Activated CD4-positive, CD25-positive, alpha-beta regulatory T cell treated with anti-CD3 and anti-CD28 coated beads, Interleukin-2, amount 50 U/mL, for 24 hours (primary cell): ENCODE data around the gene USP24.
"Not testable (repeated sequence)": the region's sequence is repeated elsewhere in the genome, so short reads cannot be mapped to it uniquely, and the experiment has no call there.

Source experiments
- ATAC-seq, 2 donors: fragments of 150-1000 bp; cut with Tn5 transposase; one replicate each; pipeline ENCODE4 v1.10.0; 2021; ENCODE audit warnings: mild to moderate bottlenecking in 1 of 2, moderate library complexity in 1 of 2

The USP24 gene

GRCh38 chr1:55195521-55196233, 19.5 kb downstream of the USP24 start:
- ATAC-seq: peak; percentile 46 to 60

GRCh38 chr1:55194851-55195250, 20.3 kb downstream of the USP24 start:
- ATAC-seq: no peak

GRCh38 chr1:55192093-55192492, 23.1 kb downstream of the USP24 start:
- ATAC-seq: no peak

GRCh38 chr1:55191219-55191952, 23.8 kb downstream of the USP24 start:
- not testable (repeated sequence) for ATAC-seq

DNA sequence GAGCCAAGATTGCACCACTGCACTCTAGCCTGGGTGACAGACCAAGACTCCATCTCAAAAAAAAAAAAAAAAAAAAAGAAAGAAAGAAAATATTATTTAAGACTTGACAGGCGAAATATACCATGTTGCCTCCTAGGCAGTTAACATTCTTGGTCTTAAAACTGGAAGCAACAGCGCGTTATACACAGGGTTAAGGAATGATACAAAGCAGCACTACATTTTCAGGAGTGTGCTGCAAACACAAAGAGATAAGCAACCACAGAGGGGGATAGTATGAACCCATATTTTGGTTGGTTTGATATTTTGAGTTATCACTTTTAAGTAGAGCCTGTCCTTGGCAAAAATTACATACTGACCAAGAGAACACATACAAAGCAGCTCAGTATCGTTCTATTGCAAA, 25.1 kb downstream of the USP24 start:
- no peak for ATAC-seq

- ATAC-seq: no peak
Observed at GRCh38 chr1:55188909-55189308, 26.3 kb downstream of the USP24 start.

DNA sequence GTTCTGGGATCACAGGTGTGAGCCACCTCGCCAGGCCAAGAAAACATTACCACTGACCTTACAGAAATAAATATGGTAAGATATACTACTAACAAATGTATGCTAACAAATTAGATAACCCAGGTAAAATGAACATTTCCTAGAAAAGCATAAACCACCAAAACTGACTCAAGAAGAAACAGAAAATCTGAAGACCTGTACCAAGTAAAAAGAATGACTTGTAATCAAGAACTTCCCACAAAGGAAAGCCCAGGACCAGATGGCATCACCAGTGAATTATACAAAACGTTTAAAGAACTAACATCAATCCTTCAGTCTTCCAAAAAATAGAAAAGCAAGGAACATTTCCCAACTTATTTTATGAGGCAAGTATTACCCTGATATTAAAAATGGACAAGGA, 29.3 kb downstream of the USP24 start:
- no peak for ATAC-seq

DNA sequence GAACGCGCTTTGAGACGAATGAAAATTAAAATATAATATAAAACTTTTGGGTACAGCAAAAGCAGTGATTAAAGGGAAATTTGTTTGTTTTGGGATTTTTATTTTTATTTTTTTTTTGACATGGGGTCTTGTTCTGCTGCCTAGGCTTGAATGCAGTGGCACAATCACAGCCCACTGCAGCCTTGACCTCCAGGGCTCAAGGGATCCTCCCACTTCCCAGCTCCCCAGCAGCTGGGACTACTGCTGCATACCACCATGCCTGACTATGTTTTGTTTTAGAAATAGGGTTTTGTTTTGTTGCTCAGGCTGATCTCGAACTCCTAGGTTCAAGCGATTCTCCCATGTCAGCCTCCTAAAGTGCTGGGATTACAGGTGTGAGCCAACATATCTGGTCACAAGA, 30.3 kb downstream of the USP24 start:
- no peak for ATAC-seq

DNA sequence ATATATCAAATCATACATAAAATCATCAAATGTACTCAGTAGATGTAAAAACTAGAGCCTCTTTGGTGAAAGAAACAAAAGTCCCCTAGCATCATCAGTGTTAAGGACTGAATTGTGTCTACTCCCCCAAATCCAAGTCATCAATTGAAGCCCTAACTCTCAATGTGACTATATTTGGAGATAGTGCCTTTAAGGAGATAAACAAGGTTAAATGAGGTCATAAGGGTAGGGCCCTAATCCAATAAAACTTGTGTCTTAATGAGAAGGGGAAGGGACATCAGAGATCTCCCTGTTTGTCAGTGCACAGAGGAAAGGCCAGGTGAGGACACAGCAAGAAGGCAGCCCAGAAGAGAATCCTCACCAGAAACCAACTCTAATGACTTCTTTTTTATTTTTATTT, 33.5 kb downstream of the USP24 start:
- ATAC-seq: no peak

DNA sequence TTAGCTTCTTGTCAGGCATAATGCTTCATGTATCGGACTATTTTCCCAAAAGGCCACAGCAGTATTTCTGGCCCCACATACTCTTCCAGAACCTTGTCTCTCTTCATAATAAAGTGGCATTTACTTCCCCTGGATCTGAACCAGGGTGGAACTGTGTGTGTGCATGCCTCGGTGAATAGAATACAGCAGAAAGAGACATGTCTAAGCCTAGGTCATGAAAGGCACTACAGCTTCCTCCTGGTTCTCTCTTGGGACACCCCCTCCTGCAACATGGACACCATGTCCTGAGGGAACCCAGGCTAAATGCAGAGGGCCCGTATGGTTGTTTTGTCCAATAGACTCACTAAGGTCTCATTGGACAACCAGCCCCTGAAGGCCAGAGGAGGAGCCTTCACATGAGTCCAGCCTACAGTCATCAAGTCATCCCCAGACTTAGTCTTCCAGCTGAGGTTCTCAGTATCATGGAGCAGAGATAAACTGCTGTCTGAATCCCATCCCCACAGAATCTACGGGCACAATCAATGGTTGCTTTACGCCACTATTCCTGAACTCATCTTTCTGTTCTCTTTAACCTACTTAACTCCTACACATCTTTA, 35.0 kb downstream of the USP24 start:
- ATAC-seq: no peak

- no peak for ATAC-seq
Observed at GRCh38 chr1:55179177-55179835, 35.9 kb downstream of the USP24 start.

GRCh38 chr1:55172687-55173086, 42.5 kb downstream of the USP24 start:
- ATAC-seq: no peak

DNA sequence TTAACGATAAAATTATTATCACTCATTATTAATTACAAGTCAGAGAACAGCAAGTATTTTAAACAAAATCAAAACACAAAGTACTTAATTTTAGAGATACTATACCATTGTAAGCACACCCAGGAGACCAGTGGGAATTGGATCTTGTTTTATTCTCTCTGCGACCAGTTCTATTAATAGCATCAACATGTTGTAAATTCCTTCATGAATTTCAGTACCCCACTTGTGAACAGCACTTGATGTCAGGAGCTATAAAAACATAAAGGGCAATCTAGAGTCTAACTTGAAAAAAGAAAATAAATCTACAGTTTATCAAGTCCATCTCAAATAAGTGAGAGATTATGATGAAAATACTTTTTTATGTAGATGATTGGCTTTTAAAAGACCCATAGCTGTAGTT, 42.9 kb downstream of the USP24 start:
- no peak for ATAC-seq

GRCh38 chr1:55171694-55172093, 43.5 kb downstream of the USP24 start:
- no peak for ATAC-seq

- ATAC-seq: no peak
Observed at GRCh38 chr1:55170426-55170825, 44.7 kb downstream of the USP24 start.

DNA sequence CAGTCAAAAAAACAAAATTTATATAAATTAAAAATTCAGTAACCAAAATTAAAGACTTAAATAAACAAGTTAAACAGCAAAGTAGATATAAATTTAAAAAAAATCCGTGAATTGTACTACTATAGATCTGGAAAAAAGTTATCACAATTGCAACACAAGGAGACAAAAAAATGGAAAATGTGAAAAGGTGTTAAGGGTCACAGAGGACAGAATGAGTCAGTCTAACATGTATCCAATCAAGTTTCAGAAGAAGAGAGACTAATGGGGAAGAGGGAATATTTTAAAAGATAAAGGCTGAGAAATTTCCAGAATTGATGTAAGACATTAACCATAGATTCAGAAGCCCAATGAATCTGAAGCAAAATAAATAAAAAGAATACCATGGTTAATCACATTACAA, 46.0 kb downstream of the USP24 start:
- ATAC-seq: peak in 1 of 2 donors; percentile 18

DNA sequence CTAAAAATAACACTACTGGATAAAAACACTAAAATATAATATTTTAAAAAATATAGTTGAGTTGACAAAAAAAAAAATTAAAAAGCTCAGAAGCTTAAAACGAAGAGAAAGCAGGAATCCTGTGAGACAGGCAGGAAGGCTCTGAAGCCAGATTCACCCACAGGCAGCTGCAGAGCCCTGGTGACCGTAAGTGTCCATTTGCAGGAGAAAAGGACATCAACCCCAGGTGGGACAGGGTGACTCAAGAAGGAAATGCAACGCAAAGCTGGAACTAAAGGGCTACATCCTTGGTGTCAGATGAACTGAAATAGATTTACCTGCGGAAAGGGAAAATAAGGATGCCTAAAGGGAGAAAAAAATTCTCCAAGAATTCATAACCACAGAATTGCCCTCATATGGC, 46.8 kb downstream of the USP24 start:
- no peak for ATAC-seq

DNA sequence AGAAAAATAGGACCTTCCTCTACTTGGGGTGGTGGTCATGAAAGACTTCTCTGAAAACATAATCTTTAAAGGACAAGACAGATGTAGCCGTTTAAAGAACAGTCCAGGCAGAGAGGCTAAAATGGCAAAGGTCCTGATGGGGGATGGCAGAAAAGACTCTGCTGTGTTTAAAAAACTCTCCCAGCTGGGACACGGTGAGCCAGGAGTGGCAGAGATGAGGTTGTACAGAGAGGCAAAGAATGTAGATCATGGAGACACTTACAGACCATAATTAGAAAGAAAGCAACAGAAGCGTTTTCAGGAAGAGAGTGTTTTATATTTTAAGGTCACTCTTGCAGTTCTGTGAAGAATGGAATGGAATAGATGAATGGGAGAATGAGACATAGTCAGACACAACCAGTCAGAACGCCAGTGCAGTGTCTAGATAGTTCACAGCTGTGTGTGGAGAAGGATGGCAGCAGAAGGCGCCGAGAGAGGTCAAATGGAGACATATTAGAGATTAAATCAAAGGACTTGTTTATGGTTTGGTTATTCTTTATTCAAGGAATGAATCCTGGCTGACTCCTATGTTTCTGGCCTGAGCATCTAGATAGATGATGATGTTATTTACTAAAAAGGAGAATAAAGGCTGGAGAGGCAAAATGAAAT, 47.8 kb downstream of the USP24 start:
- ATAC-seq: no peak

DNA sequence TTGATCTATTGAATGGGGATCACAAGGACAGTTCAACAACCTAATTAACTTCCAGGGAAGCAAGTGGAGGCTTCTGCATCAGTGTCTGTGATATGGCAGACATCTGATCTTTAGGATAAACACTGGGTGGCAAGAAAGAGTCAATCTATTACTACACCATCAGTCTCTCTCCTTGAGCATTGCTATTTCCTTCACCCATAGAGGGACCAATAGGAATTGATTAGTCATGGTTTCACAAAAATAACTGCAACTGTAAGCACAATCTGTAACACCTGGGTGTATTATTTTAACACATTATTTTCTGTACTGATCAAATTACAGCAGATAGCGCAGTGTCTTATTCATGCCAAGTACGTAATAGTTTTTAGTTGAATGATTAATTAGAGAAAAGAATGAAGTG, 50.3 kb downstream of the USP24 start:
- ATAC-seq: peak; percentile 83 to 87

- no peak for ATAC-seq
Observed at GRCh38 chr1:55159571-55159970, 55.6 kb downstream of the USP24 start.

DNA sequence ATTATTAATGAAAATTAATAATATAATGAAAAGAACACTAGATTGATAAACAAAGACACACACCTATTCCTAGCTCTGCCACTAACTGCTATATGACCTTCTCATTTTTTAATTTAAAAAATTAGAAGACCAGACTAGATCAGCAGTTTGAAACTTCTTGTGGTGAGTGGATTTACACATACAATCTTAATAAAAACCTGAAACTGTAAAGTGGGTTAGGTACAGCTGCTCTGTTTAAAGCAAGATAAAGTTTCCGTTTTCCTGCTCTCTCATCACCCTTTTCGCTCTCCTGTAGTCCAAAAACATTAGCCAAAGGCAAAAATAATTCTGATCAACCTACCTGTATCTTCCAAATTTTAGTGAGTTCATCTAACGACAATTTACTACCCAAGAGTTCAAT, 58.6 kb downstream of the USP24 start:
- ATAC-seq: no peak

- no peak for ATAC-seq
Observed at GRCh38 chr1:55156093-55156492, 59.1 kb downstream of the USP24 start.

- ATAC-seq: no peak
Observed at GRCh38 chr1:55155522-55155921, 59.6 kb downstream of the USP24 start.
